PC-9 (cell line): ENCODE measurements around the gene AADACL2.

Experiments
- EZH2 ChIP-seq: fragments of 200-600 bp; sonication (generic); IDR thresholded peaks from 2 replicates; pipeline ENCODE4 v1.8.0; 2017; ENCODE audit warnings: antibody characterized with exemption, low read depth
- TF ChIP-seq, protein P1 (sequence below): fragments of 200-600 bp; sonication (generic); conservative IDR thresholded peaks from 2 replicates; pipeline ENCODE4 v1.6.1; 2017; ENCODE audit warnings: mixed run types, antibody characterized with exemption, mild to moderate bottlenecking, moderate library complexity

GRCh38 chr3:151709847-151710246, 23.9 kb upstream of the AADACL2 start:
- TF ChIP-seq, protein P1, sequence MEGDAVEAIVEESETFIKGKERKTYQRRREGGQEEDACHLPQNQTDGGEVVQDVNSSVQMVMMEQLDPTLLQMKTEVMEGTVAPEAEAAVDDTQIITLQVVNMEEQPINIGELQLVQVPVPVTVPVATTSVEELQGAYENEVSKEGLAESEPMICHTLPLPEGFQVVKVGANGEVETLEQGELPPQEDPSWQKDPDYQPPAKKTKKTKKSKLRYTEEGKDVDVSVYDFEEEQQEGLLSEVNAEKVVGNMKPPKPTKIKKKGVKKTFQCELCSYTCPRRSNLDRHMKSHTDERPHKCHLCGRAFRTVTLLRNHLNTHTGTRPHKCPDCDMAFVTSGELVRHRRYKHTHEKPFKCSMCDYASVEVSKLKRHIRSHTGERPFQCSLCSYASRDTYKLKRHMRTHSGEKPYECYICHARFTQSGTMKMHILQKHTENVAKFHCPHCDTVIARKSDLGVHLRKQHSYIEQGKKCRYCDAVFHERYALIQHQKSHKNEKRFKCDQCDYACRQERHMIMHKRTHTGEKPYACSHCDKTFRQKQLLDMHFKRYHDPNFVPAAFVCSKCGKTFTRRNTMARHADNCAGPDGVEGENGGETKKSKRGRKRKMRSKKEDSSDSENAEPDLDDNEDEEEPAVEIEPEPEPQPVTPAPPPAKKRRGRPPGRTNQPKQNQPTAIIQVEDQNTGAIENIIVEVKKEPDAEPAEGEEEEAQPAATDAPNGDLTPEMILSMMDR: no peak
- no peak for TF ChIP-seq EZH2
